Trophoblast cell (in vitro differentiated cells and primary cell): ENCODE results near the gene PTPRM.
A peak's percentile ranks its signal among the peaks of the same experiment; 100 is the strongest.

Source experiments
- DNase-seq, 2 donors: peaks; one replicate each; pipeline ENCODE4 v3.0.0-alpha.2; 2016
- H2AFZ ChIP-seq: 2 replicates; pipeline ENCODE4 v1.6.1; 2013; ENCODE audit warnings: low read length, moderate library complexity, mild to moderate bottlenecking; ENCODE audit not compliant: insufficient read depth, poor library complexity
- H2AK5ac ChIP-seq: 2 replicates; pipeline ENCODE4 v1.6.1; 2013; ENCODE audit warnings: mild to moderate bottlenecking, low read length
- H2BK120ac ChIP-seq: 2 replicates; pipeline ENCODE4 v1.6.1; 2013; ENCODE audit warnings: low read length, mild to moderate bottlenecking, moderate library complexity; ENCODE audit not compliant: insufficient read depth, poor library complexity
- H2BK12ac ChIP-seq: 2 replicates; pipeline ENCODE4 v1.6.1; 2013; ENCODE audit warnings: mild to moderate bottlenecking, low read length, moderate library complexity
- H2BK5ac ChIP-seq: 2 replicates; pipeline ENCODE4 v1.6.1; 2013; ENCODE audit warnings: low read length, low read depth, moderate library complexity, mild to moderate bottlenecking; ENCODE audit not compliant: poor library complexity
- H3K14ac ChIP-seq: 2 replicates; pipeline ENCODE4 v1.6.1; 2013; ENCODE audit warnings: mild to moderate bottlenecking, low read length
- H3K18ac ChIP-seq: 2 replicates; pipeline ENCODE4 v1.6.1; 2013; ENCODE audit warnings: mild to moderate bottlenecking, low read length
- H3K23ac ChIP-seq: 2 replicates; pipeline ENCODE4 v1.6.1; 2013; ENCODE audit warnings: low read length
- H3K27ac ChIP-seq: 2 replicates; pipeline ENCODE4 v1.5.1; 2013; ENCODE audit warnings: low read depth, mild to moderate bottlenecking, inconsistent platforms, low read length, moderate library complexity
- H3K27me3 ChIP-seq: 2 replicates; pipeline ENCODE4 v1.6.1; 2013; ENCODE audit warnings: inconsistent platforms, mild to moderate bottlenecking, low read length, moderate library complexity; ENCODE audit not compliant: insufficient read depth
- H3K36me3 ChIP-seq, 2 experiments: 1 replicate in 1 of 2; 2 replicates in 1 of 2; pipeline ENCODE4 v1.6.1; 2013; ENCODE audit warnings: low read length in 2 of 2, mild to moderate bottlenecking in 2 of 2, moderate library complexity in 1 of 2; ENCODE audit not compliant: insufficient read depth in 2 of 2, control insufficient read depth in 1 of 2
- H3K4ac ChIP-seq: 2 replicates; pipeline ENCODE4 v1.6.1; 2013; ENCODE audit warnings: low read depth, mild to moderate bottlenecking, low read length, moderate library complexity
- H3K4me1 ChIP-seq, 2 experiments: 1 replicate in 1 of 2; 2 replicates in 1 of 2; pipeline ENCODE4 v1.6.1; 2013; ENCODE audit warnings: low read length in 2 of 2, mild to moderate bottlenecking in 2 of 2, moderate library complexity in 1 of 2; ENCODE audit not compliant: insufficient read depth in 2 of 2, control insufficient read depth in 1 of 2
- H3K4me2 ChIP-seq: 2 replicates; pipeline ENCODE4 v1.6.1; 2013; ENCODE audit warnings: inconsistent platforms, mild to moderate bottlenecking, low read length, moderate library complexity
- H3K4me3 ChIP-seq: 2 replicates; pipeline ENCODE4 v1.5.1; 2013; ENCODE audit warnings: mild to moderate bottlenecking, low read depth, low read length, inconsistent platforms
- H3K79me1 ChIP-seq: one replicate; pipeline ENCODE4 v1.6.1; 2013; ENCODE audit warnings: low read length
- H3K79me2 ChIP-seq: 2 replicates; pipeline ENCODE4 v1.6.1; 2013; ENCODE audit warnings: low read length, mild to moderate bottlenecking; ENCODE audit not compliant: control insufficient read depth, insufficient read depth, poor library complexity
- H3K9ac ChIP-seq: 2 replicates; pipeline ENCODE4 v1.6.1; 2013; ENCODE audit warnings: mild to moderate bottlenecking, low read length
- H3K9me3 ChIP-seq: 2 replicates; pipeline ENCODE4 v1.6.1; 2013; ENCODE audit warnings: low read depth, mild to moderate bottlenecking, control low read depth, inconsistent platforms, low read length; ENCODE audit not compliant: insufficient read depth
- H4K12ac ChIP-seq: 2 replicates; pipeline ENCODE4 v1.6.1; 2013; ENCODE audit warnings: low read depth, mild to moderate bottlenecking, low read length, moderate library complexity
- H4K8ac ChIP-seq: 2 replicates; pipeline ENCODE4 v1.6.1; 2013; ENCODE audit warnings: low read depth, mild to moderate bottlenecking, low read length, moderate library complexity
- H4K91ac ChIP-seq: one replicate; pipeline ENCODE4 v1.6.1; 2013; ENCODE audit warnings: low read depth, mild to moderate bottlenecking, low read length, moderate library complexity
- WGBS: extraction: QIAGEN DNeasy Blood & Tissue Kit; methylation state at CpG from one replicate; pipeline ENCODE4 v1.1.7; 2013; ENCODE audit warnings: missing lambda C conversion rate; ENCODE audit not compliant: insufficient read length, insufficient coverage; ENCODE audit errors: extremely low coverage; 5-methylcytosine and 5-hydroxymethylcytosine counted together

PTPRM gene

GRCh38 chr18:8262221-8262620 lies 695.1 kb downstream of the PTPRM start:
- no peak overlapping the region for H3K9ac ChIP-seq
- no peak overlapping the region for H2BK12ac ChIP-seq
- H3K4me1 ChIP-seq = peaks cover 0 to 4% of the 10 kb centered on the region in 2 experiments
- H3K14ac ChIP-seq = no peak overlapping the region
- H3K79me2 ChIP-seq = no peaks in the 10 kb centered on the region
- H4K8ac ChIP-seq = no peak overlapping the region
- no peak for DNase-seq
- H3K9me3 ChIP-seq = no peaks in the 10 kb centered on the region
- H3K27me3 ChIP-seq = no peaks in the 10 kb centered on the region
- H4K12ac ChIP-seq = no peak overlapping the region
- peaks cover 0 to 3% of the 10 kb centered on the region in 2 experiments for H3K36me3 ChIP-seq
- H3K79me1 ChIP-seq = no peaks in the 10 kb centered on the region
- H2AK5ac ChIP-seq = no peak overlapping the region
- H2BK5ac ChIP-seq = no peak overlapping the region
- no peak overlapping the region for H2BK120ac ChIP-seq
- no peak overlapping the region for H3K27ac ChIP-seq
- no peak overlapping the region for H2AFZ ChIP-seq
- WGBS = no CpG with 5 or more reads among the region's 6 CpGs
- no peak overlapping the region for H3K23ac ChIP-seq
- no peak overlapping the region for H3K4ac ChIP-seq
- no peak overlapping the region for H3K4me2 ChIP-seq
- no peak overlapping the region for H4K91ac ChIP-seq
- H3K18ac ChIP-seq = no peak overlapping the region
- H3K4me3 ChIP-seq = no peak overlapping the region

GRCh38 chr18:8264116-8264515 lies 697.0 kb downstream of the PTPRM start:
- DNase-seq = no peak
- Histone ChIP-seq H4K12ac (no peak overlapping the region), H2AFZ (no peak overlapping the region), H3K18ac (no peak overlapping the region), H3K14ac (no peak overlapping the region), H3K9me3 (no peaks in the 10 kb centered on the region), H2BK120ac (no peak overlapping the region), H3K79me1 (no peaks in the 10 kb centered on the region), H3K79me2 (no peaks in the 10 kb centered on the region), H2AK5ac (no peak overlapping the region), H3K4ac (no peak overlapping the region), H3K4me3 (no peak overlapping the region), H3K36me3 (peaks cover 0 to 3% of the 10 kb centered on the region in 2 experiments), H3K23ac (no peak overlapping the region), H2BK5ac (no peak overlapping the region), H3K4me1 (peaks cover 0 to 4% of the 10 kb centered on the region in 2 experiments), H4K91ac (no peak overlapping the region), H2BK12ac (no peak overlapping the region), H3K9ac (peak overlapping the region; percentile 25), H3K27ac (no peak overlapping the region), H3K4me2 (no peak overlapping the region), H3K27me3 (no peaks in the 10 kb centered on the region), H4K8ac (no peak overlapping the region)
- no CpG with 5 or more reads among the region's 5 CpGs for WGBS

GRCh38 chr18:8264861-8265411 lies 697.8 kb downstream of the PTPRM start:
- H4K91ac ChIP-seq = no peak overlapping the region
- H3K23ac ChIP-seq = no peak overlapping the region
- no peak overlapping the region for H3K4me2 ChIP-seq
- no peak overlapping the region for H3K4me3 ChIP-seq
- H3K79me2 ChIP-seq = no peaks in the 10 kb centered on the region
- H3K27ac ChIP-seq = no peak overlapping the region
- H2AFZ ChIP-seq = no peak overlapping the region
- peaks cover 0 to 3% of the 10 kb centered on the region in 2 experiments for H3K36me3 ChIP-seq
- no peak overlapping the region for H3K4ac ChIP-seq
- H3K27me3 ChIP-seq = no peaks in the 10 kb centered on the region
- no peak overlapping the region for H2AK5ac ChIP-seq
- DNase-seq = peak; percentile 57 to 64
- no peak overlapping the region for H4K8ac ChIP-seq
- no peaks in the 10 kb centered on the region for H3K79me1 ChIP-seq
- H2BK12ac ChIP-seq = no peak overlapping the region
- H2BK120ac ChIP-seq = no peak overlapping the region
- peaks cover 0 to 4% of the 10 kb centered on the region in 2 experiments for H3K4me1 ChIP-seq
- no peaks in the 10 kb centered on the region for H3K9me3 ChIP-seq
- no CpG with 5 or more reads among the region's 6 CpGs for WGBS
- H3K18ac ChIP-seq = no peak overlapping the region
- no peak overlapping the region for H3K14ac ChIP-seq
- no peak overlapping the region for H4K12ac ChIP-seq
- no peak overlapping the region for H3K9ac ChIP-seq
- no peak overlapping the region for H2BK5ac ChIP-seq

GRCh38 chr18:8272254-8272653 lies 705.1 kb downstream of the PTPRM start:
- no peaks in the 10 kb centered on the region for H3K79me1 ChIP-seq
- DNase-seq = no peak

More at GRCh38 chr18:8272254-8272653, 705.1 kb downstream of the PTPRM start:
- Histone ChIP-seq H3K27me3 (no peaks in the 10 kb centered on the region), H3K9ac (no peak overlapping the region), H3K27ac (no peak overlapping the region), H4K91ac (no peak overlapping the region), H4K12ac (no peak overlapping the region), H3K79me2 (no peaks in the 10 kb centered on the region), H2AK5ac (no peak overlapping the region), H3K4me3 (no peak overlapping the region), H2BK120ac (no peak overlapping the region), H3K4me1 (no peaks in the 10 kb centered on the region), H3K36me3 (no peaks in the 10 kb centered on the region), H2AFZ (no peak overlapping the region), H3K4me2 (no peak overlapping the region), H3K14ac (no peak overlapping the region), H3K4ac (no peak overlapping the region), H2BK12ac (no peak overlapping the region), H4K8ac (no peak overlapping the region), H3K18ac (no peak overlapping the region), H2BK5ac (no peak overlapping the region), H3K23ac (no peak overlapping the region), H3K9me3 (no peaks in the 10 kb centered on the region)
